OCI-LY1 (cell line): ENCODE measurements around the gene CCDC71L.

Experiments
- CTCF ChIP-seq: fragments of 200-600 bp; sonication (generic), shearing (Covaris generic); IDR thresholded peaks from 2 replicates; pipeline ENCODE4 v1.5.1; 2017; ENCODE audit warnings: mild to moderate bottlenecking, antibody characterized with exemption, low read length, moderate library complexity, mixed read lengths
- EZH2 ChIP-seq: fragments of 200-600 bp; sonication (generic), shearing (Covaris generic); IDR thresholded peaks from 2 replicates; pipeline ENCODE4 v1.8.0; 2017; ENCODE audit warnings: borderline replicate concordance, mixed run types, mild to moderate bottlenecking, antibody characterized with exemption, low read length, moderate library complexity, mixed read lengths

GRCh38 chr7:106619213-106619612 lies 41.7 kb downstream of the CCDC71L start:
- no peak for TF ChIP-seq CTCF
- no peak for TF ChIP-seq EZH2
